H9 (cell line): ENCODE data around the gene CAV2. TPM values are rescaled to one million over a fixed set of nuclear protein-coding genes. Genes with fewer than 3 reads are reported as not detected.

ENCODE experiments used
- DNase-seq: peaks from one replicate; pipeline ENCODE4 v3.0.0-alpha.2; 2017
- H2AFZ ChIP-seq: one replicate; pipeline ENCODE4 v1.6.1; 2013; ENCODE audit warnings: mild to moderate bottlenecking, low read length, control low read depth, moderate library complexity
- H2AK5ac ChIP-seq: 2 replicates; pipeline ENCODE4 v1.6.1; 2013; ENCODE audit warnings: low read length, control low read depth, mixed read lengths; ENCODE audit not compliant: insufficient read length
- H2BK120ac ChIP-seq: one replicate; pipeline ENCODE4 v1.6.1; 2013; ENCODE audit warnings: low read depth, mild to moderate bottlenecking, low read length, control low read depth, inconsistent platforms; ENCODE audit not compliant: poor library complexity, severe bottlenecking
- H2BK12ac ChIP-seq: 2 replicates; pipeline ENCODE4 v1.6.1; 2013; ENCODE audit warnings: low read length, control low read depth, mixed read lengths, low read depth; ENCODE audit not compliant: insufficient read length
- H2BK15ac ChIP-seq: 2 replicates; pipeline ENCODE4 v1.6.1; 2013; ENCODE audit warnings: low read depth, low read length, control low read depth
- H2BK20ac ChIP-seq: one replicate; pipeline ENCODE4 v1.6.1; 2013; ENCODE audit warnings: low read depth, mild to moderate bottlenecking, low read length, control low read depth, inconsistent platforms; ENCODE audit not compliant: poor library complexity, severe bottlenecking
- H2BK5ac ChIP-seq: 2 replicates; pipeline ENCODE4 v1.6.1; 2013; ENCODE audit warnings: low read length, control low read depth, mixed read lengths; ENCODE audit not compliant: insufficient read length
- H3K14ac ChIP-seq: 2 replicates; pipeline ENCODE4 v1.6.1; 2013; ENCODE audit warnings: low read length, control low read depth; ENCODE audit not compliant: insufficient read depth
- H3K18ac ChIP-seq: 2 replicates; pipeline ENCODE4 v1.6.1; 2013; ENCODE audit warnings: low read depth, mild to moderate bottlenecking, mixed read lengths, low read length, control low read depth; ENCODE audit not compliant: insufficient read length
- H3K23ac ChIP-seq: 2 replicates; pipeline ENCODE4 v1.6.1; 2013; ENCODE audit warnings: low read length, control low read depth, mixed read lengths, low read depth; ENCODE audit not compliant: insufficient read length
- H3K23me2 ChIP-seq: 2 replicates; pipeline ENCODE4 v1.6.1; 2013; ENCODE audit warnings: low read depth, mild to moderate bottlenecking, mixed read lengths, low read length, control low read depth; ENCODE audit not compliant: insufficient read length, poor library complexity, severe bottlenecking
- H3K27ac ChIP-seq: 2 replicates; pipeline ENCODE4 v1.5.1; 2013; ENCODE audit warnings: low read length, control low read depth, mixed read lengths, low read depth; ENCODE audit not compliant: insufficient read length
- H3K27me3 ChIP-seq: 2 replicates; pipeline ENCODE4 v1.6.1; 2013; ENCODE audit warnings: low read length, control low read depth, inconsistent platforms; ENCODE audit not compliant: insufficient read depth
- H3K4ac ChIP-seq: 2 replicates; pipeline ENCODE4 v1.6.1; 2013; ENCODE audit warnings: low read depth, mild to moderate bottlenecking, control low read depth, inconsistent platforms, low read length, moderate library complexity
- H3K4me1 ChIP-seq: 2 replicates; pipeline ENCODE4 v1.6.1; 2013; ENCODE audit warnings: low read length, control low read depth, inconsistent platforms; ENCODE audit not compliant: insufficient read depth
- H3K4me2 ChIP-seq: 2 replicates; pipeline ENCODE4 v1.6.1; 2013; ENCODE audit warnings: low read length, control low read depth, mixed read lengths; ENCODE audit not compliant: insufficient read length, insufficient read depth
- H3K56ac ChIP-seq: 2 replicates; pipeline ENCODE4 v1.6.1; 2013; ENCODE audit warnings: low read depth, mild to moderate bottlenecking, mixed read lengths, low read length, control low read depth; ENCODE audit not compliant: insufficient read length
- H3K79me1 ChIP-seq: 2 replicates; pipeline ENCODE4 v1.6.1; 2013; ENCODE audit warnings: low read depth, mild to moderate bottlenecking, moderate library complexity, low read length, control low read depth, inconsistent platforms; ENCODE audit not compliant: insufficient read depth, poor library complexity, severe bottlenecking
- H3K79me2 ChIP-seq: 2 replicates; pipeline ENCODE4 v1.6.1; 2013; ENCODE audit warnings: low read length, control low read depth, inconsistent platforms; ENCODE audit not compliant: insufficient read depth
- H3K9ac ChIP-seq: 2 replicates; pipeline ENCODE4 v1.6.1; 2013; ENCODE audit warnings: low read length, control low read depth, mixed read lengths; ENCODE audit not compliant: insufficient read length; ENCODE audit errors: extremely low read depth
- H3K9me3 ChIP-seq: one replicate; pipeline ENCODE4 v1.6.1; 2013; ENCODE audit warnings: low read depth, low read length, inconsistent platforms; ENCODE audit not compliant: control insufficient read depth
- H3T11ph ChIP-seq: one replicate; pipeline ENCODE4 v1.6.1; 2013; ENCODE audit warnings: mild to moderate bottlenecking, low read length, control low read depth, inconsistent platforms
- H4K20me1 ChIP-seq: one replicate; pipeline ENCODE4 v1.6.1; 2013; ENCODE audit not compliant: control insufficient read depth, insufficient read length, insufficient read depth
- H4K5ac ChIP-seq: 2 replicates; pipeline ENCODE4 v1.6.1; 2013; ENCODE audit warnings: low read depth, mild to moderate bottlenecking, mixed read lengths, low read length, control low read depth; ENCODE audit not compliant: insufficient read length
- H4K8ac ChIP-seq: replicated peaks from 2 replicates; pipeline ENCODE4 v1.6.1; 2013; ENCODE audit warnings: low read length, control low read depth, mixed read lengths, low read depth; ENCODE audit not compliant: insufficient read length
- H4K91ac ChIP-seq: 2 replicates; pipeline ENCODE4 v1.6.1; 2013; ENCODE audit warnings: low read depth, mild to moderate bottlenecking, moderate library complexity, mixed read lengths, low read length, control low read depth; ENCODE audit not compliant: insufficient read length
- H3K27ac Mint-ChIP-seq, 3 experiments: 2 replicates in 2 of 3; 3 replicates in 1 of 3; pipeline ENCODE4 v1.8.0; 2020 to 2021; ENCODE audit warnings: mixed read lengths in 3 of 3, mild to moderate bottlenecking in 1 of 3, moderate library complexity in 1 of 3
- H3K27me3 Mint-ChIP-seq: 2 replicates; pipeline ENCODE4 v1.8.0; 2021; ENCODE audit warnings: low read depth, mild to moderate bottlenecking, moderate library complexity, mixed read lengths
- H3K36me3 Mint-ChIP-seq, 3 experiments: 2 replicates in 2 of 3; 3 replicates in 1 of 3; pipeline ENCODE4 v1.8.0; 2020 to 2021; ENCODE audit warnings: low read depth in 3 of 3, mixed read lengths in 3 of 3; ENCODE audit not compliant: insufficient read depth in 1 of 3
- H3K4me1 Mint-ChIP-seq, 2 experiments: 2 replicates each; pipeline ENCODE4 v1.8.0; 2020; ENCODE audit warnings: mixed read lengths in 2 of 2
- H3K4me3 Mint-ChIP-seq, 2 experiments: 2 replicates in 1 of 2; 3 replicates in 1 of 2; pipeline ENCODE4 v1.8.0; 2020 to 2021; ENCODE audit warnings: mild to moderate bottlenecking in 2 of 2, mixed read lengths in 2 of 2, moderate library complexity in 1 of 2
- H3K9me3 Mint-ChIP-seq, 2 experiments: 2 replicates in 1 of 2; 3 replicates in 1 of 2; pipeline ENCODE4 v1.8.0; 2020; ENCODE audit warnings: mild to moderate bottlenecking in 2 of 2, mixed read lengths in 2 of 2, moderate library complexity in 1 of 2
- total RNA-seq: library from RNA; stranded (reverse); gene quantifications from 2 replicates; pipeline ENCODE4 v1.2.1, GENCODE V29; 2021
- TF ChIP-seq, protein P1 (sequence below): fragments of 200-600 bp; sonication (generic); conservative IDR thresholded peaks from 3 replicates; pipeline ENCODE4 v1.8.0; 2021; ENCODE audit warnings: antibody characterized with exemption, mild to moderate bottlenecking

Gene CAV2
- total RNA-seq, 1 experiment from 2014 or later: 3.7 TPM

DNA sequence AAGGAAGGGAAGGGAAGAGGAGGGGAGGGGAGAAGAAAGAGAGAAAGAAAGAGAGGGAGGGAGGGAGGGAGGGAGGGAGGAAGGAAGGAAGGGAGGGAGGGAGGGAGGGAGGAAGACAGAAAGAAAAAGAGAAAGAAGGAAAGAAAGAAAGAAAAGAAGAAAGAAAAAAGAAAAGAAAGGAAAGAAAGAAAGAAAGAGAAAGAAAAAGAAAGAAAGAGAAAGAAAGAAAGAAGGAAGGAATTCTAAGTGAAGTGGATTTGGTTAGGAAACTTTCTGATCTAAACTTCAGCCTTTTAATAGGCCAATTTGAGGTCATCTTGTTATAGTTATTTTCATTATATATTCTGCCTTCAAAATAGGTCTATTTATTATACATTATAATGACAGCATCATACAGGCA is 4.3 kb downstream of the CAV2 start:
- Histone ChIP-seq H2AFZ (no peak overlapping the region), H3K4me2 (no peak overlapping the region), H2BK15ac (no peak overlapping the region), H4K20me1 (no peaks in the 10 kb centered on the region), H2BK12ac (no peak overlapping the region), H3K23ac (no peak overlapping the region), H3K56ac (no peak overlapping the region), H3K79me1 (no peaks in the 10 kb centered on the region), H3K9ac (no peak overlapping the region), H2BK20ac (no peak overlapping the region), H3K27ac (no peak overlapping the region), H3K14ac (no peak overlapping the region), H3K23me2 (peaks cover 10% of the 10 kb centered on the region), H2AK5ac (no peak overlapping the region), H2BK5ac (no peak overlapping the region), H3K27me3 (no peaks in the 10 kb centered on the region; the same call in 1 of the 2 replicates), H4K91ac (no peak overlapping the region), H3K79me2 (no peaks in the 10 kb centered on the region), H3K4me1 (no peaks in the 10 kb centered on the region), H3K18ac (no peak overlapping the region), H4K8ac (no peak overlapping the region), H3K4ac (no peak overlapping the region), H3T11ph (no peak overlapping the region), H2BK120ac (no peak overlapping the region), H4K5ac (no peak overlapping the region), H3K9me3 (no peaks in the 10 kb centered on the region)
- Mint-ChIP-seq H3K4me3 (no peak overlapping the region), H3K36me3 (no peaks in the 10 kb centered on the region), H3K27me3 (peaks cover 22% of the 10 kb centered on the region), H3K4me1 (peaks cover 12 to 14% of the 10 kb centered on the region in 2 experiments), H3K9me3 (no peaks in the 10 kb centered on the region), H3K27ac (no peak overlapping the region)
- TF ChIP-seq, protein P1, sequence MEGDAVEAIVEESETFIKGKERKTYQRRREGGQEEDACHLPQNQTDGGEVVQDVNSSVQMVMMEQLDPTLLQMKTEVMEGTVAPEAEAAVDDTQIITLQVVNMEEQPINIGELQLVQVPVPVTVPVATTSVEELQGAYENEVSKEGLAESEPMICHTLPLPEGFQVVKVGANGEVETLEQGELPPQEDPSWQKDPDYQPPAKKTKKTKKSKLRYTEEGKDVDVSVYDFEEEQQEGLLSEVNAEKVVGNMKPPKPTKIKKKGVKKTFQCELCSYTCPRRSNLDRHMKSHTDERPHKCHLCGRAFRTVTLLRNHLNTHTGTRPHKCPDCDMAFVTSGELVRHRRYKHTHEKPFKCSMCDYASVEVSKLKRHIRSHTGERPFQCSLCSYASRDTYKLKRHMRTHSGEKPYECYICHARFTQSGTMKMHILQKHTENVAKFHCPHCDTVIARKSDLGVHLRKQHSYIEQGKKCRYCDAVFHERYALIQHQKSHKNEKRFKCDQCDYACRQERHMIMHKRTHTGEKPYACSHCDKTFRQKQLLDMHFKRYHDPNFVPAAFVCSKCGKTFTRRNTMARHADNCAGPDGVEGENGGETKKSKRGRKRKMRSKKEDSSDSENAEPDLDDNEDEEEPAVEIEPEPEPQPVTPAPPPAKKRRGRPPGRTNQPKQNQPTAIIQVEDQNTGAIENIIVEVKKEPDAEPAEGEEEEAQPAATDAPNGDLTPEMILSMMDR: no peak
- DNase-seq: no peak
